Epidermal melanocyte (primary cell): ENCODE results near the gene NFATC2.
"Not testable (repeated sequence)": the region's sequence is repeated elsewhere in the genome, so short reads cannot be mapped to it uniquely, and the experiment has no call there.

Experiments
- DNase-seq: peaks from one replicate; pipeline ENCODE4 v3.0.0; 2011; ENCODE audit warnings: low spot score; ENCODE audit not compliant: insufficient read length

The NFATC2 gene

GRCh38 chr20:51568533-51568932 is 26.0 kb upstream of the NFATC2 start:
- not testable (repeated sequence) for DNase-seq

GRCh38 chr20:51567622-51568021 is 25.1 kb upstream of the NFATC2 start:
- no peak for DNase-seq

- DNase-seq = no peak
These were observed 24.1 kb upstream of the NFATC2 start for GRCh38 chr20:51566594-51566993.

- no peak for DNase-seq
These were observed 23.0 kb upstream of the NFATC2 start for GRCh38 chr20:51565298-51566144.

- DNase-seq = no peak
These were observed 21.2 kb upstream of the NFATC2 start for GRCh38 chr20:51563486-51564332.

- DNase-seq = no peak
These were observed 20.6 kb upstream of the NFATC2 start for GRCh38 chr20:51563174-51563485.

- DNase-seq = peak; percentile 72
These were observed 20.0 kb upstream of the NFATC2 start for GRCh38 chr20:51562332-51563173.

- no peak for DNase-seq
These were observed 19.5 kb upstream of the NFATC2 start for GRCh38 chr20:51562027-51562331.

GRCh38 chr20:51560550-51561307 is 18.2 kb upstream of the NFATC2 start:
- DNase-seq = no peak

- DNase-seq = no peak
These were observed 17.5 kb upstream of the NFATC2 start for GRCh38 chr20:51560042-51560441.

- no peak for DNase-seq
These were observed 12.1 kb upstream of the NFATC2 start for GRCh38 chr20:51554538-51555165.

GRCh38 chr20:51553897-51554486 is 11.5 kb upstream of the NFATC2 start:
- no peak for DNase-seq

GRCh38 chr20:51551186-51551585 is 8.7 kb upstream of the NFATC2 start:
- DNase-seq = no peak

GRCh38 chr20:51549474-51549873 is 7.0 kb upstream of the NFATC2 start:
- no peak for DNase-seq

GRCh38 chr20:51547951-51548350 is 5.4 kb upstream of the NFATC2 start:
- no peak for DNase-seq

GRCh38 chr20:51545515-51545914 is 3.0 kb upstream of the NFATC2 start:
- no peak for DNase-seq

GRCh38 chr20:51543422-51543788 is 886 bp upstream of the NFATC2 start:
- no peak for DNase-seq

GRCh38 chr20:51542033-51542570 is 417 bp downstream of the NFATC2 start:
- DNase-seq = no peak

GRCh38 chr20:51541189-51542032 is 1.1 kb downstream of the NFATC2 start:
- no peak for DNase-seq
